ENCODE results near the gene MBD4.
"Not testable (repeated sequence)": the region's sequence is repeated elsewhere in the genome, so short reads cannot be mapped to it uniquely, and the experiment has no call there.

Gene MBD4

GRCh38 chr3:129403450-129403849, 36.3 kb downstream of the MBD4 start:
- DNase-seq: no peak

DNA sequence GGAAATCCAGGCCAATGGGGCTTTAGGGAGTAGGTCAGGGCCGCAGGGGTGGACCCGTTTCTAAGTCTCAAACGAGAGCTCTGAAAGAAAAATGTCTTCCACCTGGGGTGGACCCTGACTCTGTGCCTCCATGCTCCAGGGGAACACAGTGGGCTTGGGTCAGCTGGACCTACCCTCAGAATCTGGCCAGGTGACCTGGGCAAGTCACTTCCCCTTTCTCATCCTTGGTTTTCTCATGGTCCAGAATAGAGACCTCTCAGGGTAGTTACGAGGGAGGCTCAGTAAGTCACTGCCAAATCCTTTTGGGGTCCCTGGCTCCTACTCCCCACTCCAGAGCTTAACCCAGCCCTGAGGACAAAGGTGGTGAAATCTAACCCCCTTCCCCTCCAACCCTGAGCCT, 37.1 kb downstream of the MBD4 start:
- no peak for DNase-seq

- no peak for DNase-seq
Observed at GRCh38 chr3:129402210-129402609, 37.5 kb downstream of the MBD4 start.

DNA sequence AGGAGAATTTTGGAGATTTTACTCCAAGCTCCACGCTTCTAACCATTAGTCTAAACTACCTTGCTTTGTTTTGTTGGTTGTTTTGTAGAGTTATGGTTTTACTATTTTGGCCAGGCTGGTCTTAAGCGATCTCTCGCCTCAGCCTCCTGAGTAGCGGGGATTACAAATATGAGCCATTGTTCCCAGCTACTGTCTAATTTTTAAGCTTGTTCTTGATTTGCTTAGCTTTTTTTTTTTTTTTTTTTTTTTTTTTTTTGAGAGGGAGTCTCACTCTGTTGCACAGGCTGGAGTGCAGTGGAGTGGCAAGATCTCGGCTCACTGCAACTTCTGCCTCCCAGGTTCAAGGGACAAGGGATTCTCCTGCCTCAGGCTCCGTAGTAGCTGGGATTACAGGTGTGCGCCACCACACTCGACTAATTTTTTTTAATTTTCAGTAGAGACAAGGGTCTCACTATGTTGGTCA, 39.8 kb downstream of the MBD4 start:
- DNase-seq: no peak

DNA sequence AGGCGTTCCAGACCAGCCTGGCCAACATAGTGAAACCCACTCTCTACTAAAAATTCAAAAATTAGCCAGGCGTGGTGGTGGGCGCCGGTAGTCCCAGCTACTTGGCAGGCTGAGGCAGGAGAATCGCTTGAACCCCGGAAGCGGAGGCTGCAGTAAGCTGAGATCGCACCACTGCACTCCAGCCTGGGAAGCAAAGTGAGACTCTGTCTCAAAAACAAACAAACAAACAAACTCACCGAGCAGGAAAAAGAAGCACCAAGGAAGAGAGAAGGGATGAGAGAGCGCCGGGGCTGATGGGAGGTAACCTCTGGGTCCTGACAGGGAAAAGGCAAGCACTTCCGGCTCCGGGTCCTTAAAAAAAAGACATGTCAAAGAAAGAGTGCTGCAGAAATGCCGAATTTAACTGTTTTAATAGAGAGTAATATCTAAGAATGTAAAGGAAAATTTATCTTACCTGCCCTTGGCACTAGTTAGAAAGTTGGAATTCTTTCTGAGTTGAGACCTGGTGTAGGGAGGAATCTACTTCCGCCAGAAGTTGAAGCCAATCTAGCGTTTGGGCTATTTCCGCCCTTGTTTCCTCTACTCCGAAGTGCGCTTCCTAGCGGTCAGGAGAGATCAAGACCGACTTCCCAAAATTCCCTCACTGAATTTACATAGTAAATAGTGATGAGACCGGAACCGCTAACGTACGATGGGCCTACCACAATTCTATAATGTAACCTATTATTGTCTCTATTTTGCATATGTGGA, 40.4 kb downstream of the MBD4 start:
- DNase-seq: peak; percentile 64 to 76

- DNase-seq: peak; percentile 24 to 27
Observed at GRCh38 chr3:129398803-129399144, 41.0 kb downstream of the MBD4 start.

GRCh38 chr3:129393760-129394564, 45.8 kb downstream of the MBD4 start:
- DNase-seq: not testable (repeated sequence)

DNA sequence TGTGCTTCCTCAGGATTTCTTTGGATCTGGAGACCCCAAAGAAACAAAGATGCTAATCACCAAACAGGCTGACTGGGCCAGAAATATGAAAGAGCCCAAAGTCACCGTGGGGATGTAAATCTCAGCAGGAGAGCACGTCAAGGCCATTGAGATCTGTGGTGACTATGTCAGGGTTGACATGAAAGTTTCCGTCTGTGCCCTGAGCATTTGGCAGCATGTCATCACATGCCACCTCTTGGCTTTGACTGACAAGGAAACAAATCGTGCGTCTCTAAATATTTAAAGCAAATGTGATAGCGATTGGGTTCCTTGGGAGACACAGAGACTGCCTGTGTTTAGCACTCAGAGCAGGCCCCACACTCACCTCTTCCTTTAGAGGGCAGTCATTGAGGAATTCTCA, 46.5 kb downstream of the MBD4 start:
- DNase-seq: no peak

GRCh38 chr3:129392106-129392887, 47.5 kb downstream of the MBD4 start:
- not testable (repeated sequence) for DNase-seq

DNA sequence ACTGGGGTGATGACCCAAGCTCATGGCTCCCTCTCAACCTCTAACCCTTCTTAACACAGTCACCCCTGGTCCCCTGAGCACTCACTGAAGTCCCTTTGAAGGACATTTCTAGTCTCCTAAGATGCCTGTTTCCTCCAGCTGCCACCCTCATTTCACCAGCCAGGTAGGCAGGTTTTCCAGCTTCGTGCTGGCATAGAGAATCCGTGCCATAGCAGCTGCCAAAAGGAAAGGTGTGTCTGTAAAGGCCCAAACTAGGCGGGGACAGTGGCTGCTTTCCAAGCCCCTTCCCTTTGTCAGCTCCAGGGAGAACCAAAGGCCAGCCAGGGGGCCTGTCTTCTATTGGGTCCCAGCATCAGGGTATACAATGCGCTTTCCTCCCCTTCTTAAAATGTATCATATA, 48.2 kb downstream of the MBD4 start:
- not testable (repeated sequence) for DNase-seq

DNA sequence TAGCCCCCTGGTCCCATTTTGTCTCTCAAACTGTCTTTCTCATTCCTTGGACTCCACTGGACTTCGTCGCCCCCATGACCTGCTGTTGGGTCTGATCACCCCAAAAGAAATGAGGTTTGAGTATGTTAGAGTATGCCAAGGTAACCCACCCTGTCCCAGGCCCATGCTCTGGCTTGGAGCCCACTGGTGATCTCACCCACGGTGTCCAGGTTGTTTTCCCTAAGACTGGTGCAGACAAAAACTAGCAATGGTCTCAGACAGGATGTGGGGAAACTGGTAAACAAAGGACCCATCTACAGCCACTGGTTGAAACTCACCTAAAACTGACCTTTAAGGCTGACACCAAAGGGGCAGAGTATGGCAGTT, 50.2 kb downstream of the MBD4 start:
- no peak for DNase-seq

DNA sequence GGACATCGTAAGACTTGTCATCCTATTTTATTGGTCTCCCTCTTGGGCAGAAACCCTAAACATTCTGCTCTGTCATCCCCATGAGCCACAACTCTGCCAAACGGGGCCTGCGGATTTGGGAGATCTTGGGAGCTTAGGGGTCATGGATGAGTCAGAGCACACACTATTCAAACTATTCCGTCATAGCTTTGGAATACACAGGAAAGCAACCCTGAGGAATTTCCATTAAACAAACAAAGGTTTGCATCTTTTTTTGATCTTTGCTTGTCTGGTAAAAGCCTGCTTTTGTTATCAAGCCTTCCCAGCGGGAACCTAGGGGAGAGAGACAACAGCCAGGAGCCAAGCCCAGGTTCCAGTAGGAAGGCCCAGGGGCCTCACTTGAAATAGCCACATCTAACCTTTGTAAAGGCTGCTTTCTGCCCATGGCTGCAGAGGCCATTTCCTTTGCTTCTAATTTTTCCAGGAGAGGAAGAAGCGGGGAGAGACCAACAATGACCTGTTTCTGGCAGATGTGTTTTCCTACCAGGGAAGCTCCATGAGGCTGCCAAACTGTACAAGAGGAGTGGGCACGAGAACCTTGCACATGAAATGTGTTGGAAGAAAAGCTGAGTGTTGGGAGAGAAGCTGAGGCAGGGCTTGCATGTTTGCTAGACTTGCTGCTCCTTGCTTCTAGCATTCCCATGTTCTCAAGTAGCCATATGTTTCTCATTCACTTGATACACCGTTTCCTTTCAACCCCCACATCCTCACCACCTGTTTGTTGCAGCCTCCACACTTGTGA, 50.8 kb downstream of the MBD4 start:
- DNase-seq: not testable (repeated sequence)

DNA sequence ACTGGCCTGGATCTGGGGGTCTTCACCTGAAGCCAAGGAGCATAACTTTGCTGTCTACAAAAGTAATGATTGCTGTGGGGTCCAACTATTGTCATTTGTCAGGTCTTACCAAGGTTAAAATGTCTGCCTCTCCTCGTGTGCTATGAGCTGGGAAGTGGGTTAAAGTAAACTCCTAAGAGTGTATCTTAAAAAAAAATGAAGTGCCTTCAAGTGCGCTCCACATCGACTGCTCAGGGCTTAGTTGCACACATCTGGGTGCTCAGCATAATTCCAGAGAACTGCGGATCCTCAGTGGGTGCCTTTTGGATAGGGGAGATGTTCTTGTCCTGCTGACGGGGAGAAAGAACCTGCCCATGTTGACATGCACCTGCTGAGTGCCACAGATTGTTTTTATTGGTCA, 52.3 kb downstream of the MBD4 start:
- no peak for DNase-seq

DNA sequence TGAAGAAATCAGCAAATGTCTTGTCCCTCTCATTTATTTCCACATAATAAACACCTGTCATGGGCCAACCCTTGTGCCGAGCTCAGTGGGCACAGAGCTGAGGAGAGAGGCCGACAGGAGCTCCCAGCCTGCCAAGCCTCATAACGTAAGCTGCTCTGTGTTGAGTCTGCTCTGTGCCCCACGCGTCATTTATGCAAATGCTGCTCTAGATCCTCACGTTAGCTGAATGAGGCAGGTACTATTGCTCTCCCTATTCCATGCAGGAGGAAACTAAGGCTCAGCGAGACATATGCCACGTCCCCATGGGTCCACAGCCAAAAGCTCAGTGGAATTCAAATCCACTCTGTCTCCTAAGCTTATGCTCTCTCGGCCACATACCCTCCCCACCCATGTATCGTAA, 52.8 kb downstream of the MBD4 start:
- DNase-seq: no peak

DNA sequence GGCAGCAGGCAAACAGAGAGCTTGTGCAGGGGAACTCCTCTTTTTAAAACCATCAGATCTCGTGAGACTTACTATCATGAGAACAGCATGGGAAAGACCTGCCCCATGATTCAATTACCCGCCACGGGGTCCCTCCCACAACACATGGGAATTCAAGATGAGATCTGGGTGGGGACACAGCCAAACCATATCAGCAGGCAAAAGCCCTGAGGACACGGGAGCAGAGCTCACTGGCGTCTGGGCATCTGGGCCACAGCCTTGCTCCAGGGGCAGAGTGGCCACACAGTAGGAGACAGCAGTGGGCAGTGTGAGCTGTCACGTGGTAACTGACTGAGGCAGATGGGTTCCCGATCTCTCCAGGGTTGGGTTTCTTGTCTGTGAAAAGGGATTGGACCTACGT, 54.2 kb downstream of the MBD4 start:
- DNase-seq: not testable (repeated sequence)

GRCh38 chr3:129384594-129385323, 55.0 kb downstream of the MBD4 start:
- DNase-seq: no peak

DNA sequence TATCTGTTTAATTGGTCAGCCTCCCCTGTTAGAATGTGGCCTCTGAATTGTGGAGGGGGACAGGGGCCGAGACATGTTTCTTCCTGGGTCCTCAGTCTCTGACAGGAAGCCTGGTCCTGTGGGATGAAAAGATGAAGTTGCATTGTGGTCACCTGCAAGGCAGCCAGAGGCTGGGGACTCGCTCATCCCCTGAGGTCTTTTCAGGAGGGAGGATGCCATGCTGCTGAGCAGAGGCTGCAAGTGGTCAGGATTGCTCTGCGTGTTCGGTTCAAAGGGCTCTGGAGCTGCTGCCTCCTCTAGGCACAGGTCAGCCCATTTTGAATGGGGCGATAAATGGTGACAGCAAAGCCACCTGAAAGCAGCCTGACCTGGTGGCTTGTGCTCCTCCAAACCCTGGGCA, 55.6 kb downstream of the MBD4 start:
- DNase-seq: not testable (repeated sequence)

DNA sequence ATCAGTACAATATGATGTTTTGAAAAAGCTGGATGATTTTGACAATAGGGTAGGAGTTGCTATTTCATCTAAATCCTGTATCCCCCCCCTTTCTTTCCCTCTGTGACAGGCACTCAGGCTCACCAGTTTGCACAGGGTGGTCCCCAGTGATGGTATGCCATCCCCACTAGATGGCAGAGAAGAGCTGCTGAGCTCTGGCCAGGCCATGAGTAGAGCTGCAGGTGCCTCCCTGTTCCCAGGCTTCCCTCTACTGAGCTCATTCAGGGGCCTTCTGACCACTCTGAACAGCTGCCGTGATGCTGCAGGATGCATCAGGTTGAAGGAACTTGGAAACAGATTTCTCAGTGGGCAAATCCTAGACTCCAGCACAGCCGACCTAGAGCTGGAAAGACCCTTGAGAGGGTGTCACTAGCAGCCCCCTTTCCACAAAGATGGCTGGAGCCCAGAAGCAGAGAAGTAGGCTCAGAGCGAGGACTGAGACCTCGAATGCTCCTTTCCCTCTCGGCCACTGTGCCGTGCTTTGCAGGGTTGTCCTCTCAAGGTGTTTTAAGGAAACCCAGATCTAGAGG, 56.4 kb downstream of the MBD4 start:
- peak; percentile 42 to 47 for DNase-seq

DNA sequence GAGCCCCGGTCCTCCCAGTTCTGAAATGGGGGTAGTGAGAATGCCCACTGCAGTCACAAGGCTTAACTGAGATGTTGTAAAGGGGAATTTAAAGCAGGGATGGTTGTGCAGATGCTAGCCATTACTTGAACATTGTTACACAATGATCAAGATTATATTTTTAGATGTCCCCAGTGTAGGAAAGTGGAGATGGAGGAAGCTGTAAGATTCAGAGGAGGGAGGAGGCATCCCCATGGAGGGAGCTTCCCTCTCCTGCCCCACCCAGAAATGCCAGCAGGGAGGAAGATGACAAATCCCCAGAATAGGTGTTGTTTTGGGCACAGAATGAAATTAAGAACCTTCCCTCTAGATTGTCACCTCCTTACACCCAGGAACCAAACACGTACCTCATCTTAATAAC, 57.4 kb downstream of the MBD4 start:
- DNase-seq: no peak

Measured in stimulated activated CD4-positive, alpha-beta T cell treated with anti-CD3 and anti-CD28 coated beads, Interleukin-2, amount 100 ng/mL, for 24 hours (primary cell).